ENCODE results near the gene CHST12. TPM values are rescaled to one million over a fixed set of nuclear protein-coding genes. Genes with fewer than 3 reads are reported as not detected.
"Not testable (repeated sequence)": the region's sequence is repeated elsewhere in the genome, so short reads cannot be mapped to it uniquely, and the experiment has no call there.

Gene CHST12
- total RNA-seq, 2 experiments from 2014 or later, result 70.8 to 103 TPM

GRCh38 chr7:2371329-2371728, 32.1 kb upstream of the CHST12 start:
- H3K4me1 Mint-ChIP-seq, result peaks cover under 1% of the 10 kb centered on the region
- peaks cover 70% of the 10 kb centered on the region for H3K36me3 Mint-ChIP-seq

GRCh38 chr7:2372724-2373123, 30.7 kb upstream of the CHST12 start:
- no peaks in the 10 kb centered on the region for H3K27me3 Mint-ChIP-seq
- peaks cover 68% of the 10 kb centered on the region for H3K36me3 Mint-ChIP-seq
- no peak for DNase-seq
- H3K27ac Mint-ChIP-seq, result no peak overlapping the region
- no peak for ATAC-seq
- H3K4me3 Mint-ChIP-seq, result no peak overlapping the region
- peaks cover 6% of the 10 kb centered on the region for H3K4me1 Mint-ChIP-seq
- CTCF ChIA-PET, result no interaction called here
- H3K9me3 Mint-ChIP-seq (ENCODE audit: low read depth), result no peaks in the 10 kb centered on the region

More at GRCh38 chr7:2371329-2371728, 32.1 kb upstream of the CHST12 start:
- H3K27me3 Mint-ChIP-seq, result no peaks in the 10 kb centered on the region
- DNase-seq (no peak), ATAC-seq (no peak)
- no peak overlapping the region for H3K27ac Mint-ChIP-seq
- H3K9me3 Mint-ChIP-seq (ENCODE audit: low read depth), result no peaks in the 10 kb centered on the region
- CTCF ChIA-PET, result no interaction called here
- H3K4me3 Mint-ChIP-seq, result no peak overlapping the region

GRCh38 chr7:2373124-2373556, 30.3 kb upstream of the CHST12 start:
- H3K4me3 Mint-ChIP-seq, result no peak overlapping the region
- CTCF ChIA-PET, result no interaction called here
- H3K9me3 Mint-ChIP-seq (ENCODE audit: low read depth), result no peaks in the 10 kb centered on the region
- DNase-seq (no peak), ATAC-seq (no peak)
- H3K4me1 Mint-ChIP-seq, result peaks cover 6% of the 10 kb centered on the region
- peaks cover 70% of the 10 kb centered on the region for H3K36me3 Mint-ChIP-seq
- no peaks in the 10 kb centered on the region for H3K27me3 Mint-ChIP-seq
- H3K27ac Mint-ChIP-seq, result no peak overlapping the region

- H3K27me3 Mint-ChIP-seq, result no peaks in the 10 kb centered on the region
- CTCF ChIA-PET, result no interaction called here
- no peak overlapping the region for H3K27ac Mint-ChIP-seq
- peaks cover 73% of the 10 kb centered on the region for H3K36me3 Mint-ChIP-seq
- H3K4me1 Mint-ChIP-seq, result peaks cover 6% of the 10 kb centered on the region
- ATAC-seq (no peak), DNase-seq (no peak)
- H3K9me3 Mint-ChIP-seq (ENCODE audit: low read depth), result no peaks in the 10 kb centered on the region
- H3K4me3 Mint-ChIP-seq, result no peak overlapping the region
Measured at GRCh38 chr7:2373646-2374045, 29.8 kb upstream of the CHST12 start.

DNA sequence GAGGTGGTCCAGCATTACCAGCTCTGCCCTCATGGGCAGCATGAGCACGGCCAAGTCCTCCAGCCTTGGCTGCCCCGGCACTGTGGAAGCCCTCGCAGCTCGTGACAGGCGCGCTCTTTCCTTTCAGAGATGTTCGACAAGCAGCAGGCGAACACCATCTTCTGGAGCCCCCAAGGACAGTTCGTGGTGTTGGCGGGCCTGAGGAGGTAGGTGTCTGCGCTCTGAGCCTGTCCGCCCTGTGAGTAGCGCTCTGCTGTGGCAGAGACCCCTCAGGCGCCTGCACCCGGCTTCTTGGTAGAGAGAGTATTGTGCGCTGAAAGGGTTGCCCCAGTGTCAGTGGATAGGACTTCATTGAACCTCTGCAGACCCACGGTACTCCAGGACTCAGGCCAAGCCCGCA, 29.0 kb upstream of the CHST12 start:
- CTCF ChIA-PET, result no interaction called here
- Mint-ChIP-seq H3K4me3 (no peak overlapping the region), H3K36me3 (peaks cover 72% of the 10 kb centered on the region), H3K27me3 (no peaks in the 10 kb centered on the region), H3K4me1 (peaks cover 6% of the 10 kb centered on the region), H3K9me3 (ENCODE audit: low read depth) (no peaks in the 10 kb centered on the region), H3K27ac (no peak overlapping the region)
- no peak for ATAC-seq
- DNase-seq, result no peak

DNA sequence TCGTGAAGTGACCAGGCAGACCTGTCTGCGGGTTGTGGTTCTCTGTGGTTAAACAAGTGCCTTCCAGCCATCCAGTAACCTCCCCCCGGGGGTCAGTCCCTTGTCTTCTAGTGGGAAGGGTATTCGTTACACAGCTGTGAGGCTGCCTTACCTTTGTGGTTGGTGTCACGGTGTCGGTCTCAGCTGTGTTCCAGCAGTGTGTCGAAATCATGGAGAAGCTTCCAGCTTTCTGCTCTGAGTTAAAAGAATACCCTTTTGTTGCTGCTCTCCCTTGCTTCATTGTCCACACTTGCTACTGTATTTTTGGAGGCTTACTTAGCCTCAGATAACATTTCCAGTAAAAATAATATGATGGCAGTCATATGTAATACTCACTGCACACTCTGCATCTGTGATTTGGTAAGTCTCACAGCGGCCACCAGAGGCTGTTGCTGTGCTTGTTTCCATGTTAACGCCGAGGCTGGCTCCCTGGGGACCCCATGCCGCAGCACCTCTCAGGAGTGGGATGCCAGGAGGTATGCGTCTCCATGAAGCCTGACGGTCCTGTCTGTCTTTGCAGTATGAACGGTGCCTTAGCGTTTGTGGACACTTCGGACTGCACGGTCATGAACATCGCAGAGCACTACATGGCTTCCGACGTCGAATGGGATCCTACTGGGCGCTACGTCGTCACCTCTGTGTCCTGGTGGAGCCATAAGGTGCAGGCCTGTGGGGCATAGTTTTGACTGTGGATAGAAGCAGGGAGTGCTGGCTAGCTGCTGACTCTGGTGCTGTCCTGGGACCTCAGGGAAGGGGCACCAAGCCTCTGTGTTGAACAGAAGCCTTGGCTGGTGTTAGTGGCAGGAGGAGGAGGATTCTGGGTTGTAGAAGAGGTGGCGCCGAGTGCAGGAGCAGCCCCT, 28.3 kb upstream of the CHST12 start:
- Mint-ChIP-seq H3K27me3 (no peaks in the 10 kb centered on the region), H3K27ac (no peak overlapping the region), H3K36me3 (peaks cover 73% of the 10 kb centered on the region), H3K4me3 (no peak overlapping the region), H3K4me1 (peaks cover 6% of the 10 kb centered on the region), H3K9me3 (ENCODE audit: low read depth) (no peaks in the 10 kb centered on the region)
- CTCF ChIA-PET, result interaction anchor here (1.1 kb wide), 1 partner anchor 10 kb away, joined by 3 read pairs; no protein-coding TSS in a partner anchor
- no peak for DNase-seq
- no peak for ATAC-seq

DNA sequence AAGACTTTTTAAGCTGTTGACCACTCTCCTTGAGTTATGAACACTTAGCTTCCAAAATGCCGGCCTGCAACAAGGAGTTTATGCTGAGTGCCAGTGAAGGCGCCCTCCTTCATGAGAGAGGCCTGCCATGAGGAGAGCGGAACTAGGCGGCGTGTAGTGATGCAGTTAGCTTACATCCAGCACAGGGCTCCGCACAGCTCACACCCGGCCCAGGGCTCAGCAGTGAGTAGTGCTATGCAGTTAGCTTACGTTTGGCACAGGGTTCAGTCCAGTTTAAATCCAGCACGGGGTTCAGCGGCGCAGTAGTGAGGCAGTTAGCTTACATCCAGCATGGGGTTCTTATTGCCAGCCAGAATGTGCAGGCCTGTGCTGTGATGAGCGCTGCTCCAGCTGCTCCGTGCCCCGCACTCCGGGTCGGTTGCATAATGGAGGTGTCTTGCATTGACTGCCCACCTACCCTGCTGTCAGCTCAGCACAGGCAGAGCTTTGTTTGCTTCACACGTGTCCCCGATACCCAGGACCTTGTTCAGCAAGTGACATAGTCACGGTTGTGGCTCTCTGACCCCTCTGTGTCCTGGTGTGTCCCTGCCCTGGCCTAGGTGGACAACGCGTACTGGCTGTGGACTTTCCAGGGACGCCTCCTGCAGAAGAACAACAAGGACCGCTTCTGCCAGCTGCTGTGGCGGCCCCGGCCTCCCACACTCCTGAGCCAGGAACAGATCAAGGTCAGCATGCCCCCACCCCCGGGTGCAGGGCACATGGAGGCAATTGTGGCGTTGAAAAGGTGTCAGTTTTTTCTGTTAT, 26.9 kb upstream of the CHST12 start:
- CTCF ChIA-PET, result interaction anchor here (1.1 kb wide), 1 partner anchor 11 kb away, joined by 3 read pairs; no protein-coding TSS in a partner anchor
- no peaks in the 10 kb centered on the region for H3K9me3 Mint-ChIP-seq (ENCODE audit: low read depth)
- H3K36me3 Mint-ChIP-seq, result peaks cover 77% of the 10 kb centered on the region
- H3K27me3 Mint-ChIP-seq, result no peaks in the 10 kb centered on the region
- peaks cover 6% of the 10 kb centered on the region for H3K4me1 Mint-ChIP-seq
- H3K4me3 Mint-ChIP-seq, result no peak overlapping the region
- ATAC-seq (no peak), DNase-seq (no peak)
- no peak overlapping the region for H3K27ac Mint-ChIP-seq

DNA sequence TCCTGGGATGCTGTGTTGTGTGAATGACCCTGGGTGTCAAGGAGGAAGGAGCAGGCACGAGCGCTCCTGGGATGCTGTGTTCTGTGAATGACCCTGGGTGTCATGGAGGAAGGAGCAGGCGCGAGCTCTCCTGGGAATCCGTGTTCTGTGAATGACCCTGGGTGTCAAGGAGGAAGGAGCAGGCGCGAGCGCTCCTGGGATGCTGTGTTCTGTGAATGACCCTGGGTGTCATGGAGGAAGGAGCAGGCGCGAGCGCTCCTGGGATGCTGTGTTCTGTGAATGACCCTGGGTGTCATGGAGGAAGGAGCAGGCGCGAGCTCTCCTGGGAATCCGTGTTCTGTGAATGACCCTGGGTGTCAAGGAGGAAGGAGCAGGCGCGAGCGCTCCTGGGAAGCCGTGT, 25.9 kb upstream of the CHST12 start:
- H3K36me3 Mint-ChIP-seq, result peaks cover 68% of the 10 kb centered on the region
- DNase-seq; CTCF ChIA-PET; ATAC-seq; H3K27me3 Mint-ChIP-seq; H3K4me3 Mint-ChIP-seq; H3K9me3 Mint-ChIP-seq (ENCODE audit: low read depth); H3K4me1 Mint-ChIP-seq; H3K27ac Mint-ChIP-seq: not testable (repeated sequence)

DNA sequence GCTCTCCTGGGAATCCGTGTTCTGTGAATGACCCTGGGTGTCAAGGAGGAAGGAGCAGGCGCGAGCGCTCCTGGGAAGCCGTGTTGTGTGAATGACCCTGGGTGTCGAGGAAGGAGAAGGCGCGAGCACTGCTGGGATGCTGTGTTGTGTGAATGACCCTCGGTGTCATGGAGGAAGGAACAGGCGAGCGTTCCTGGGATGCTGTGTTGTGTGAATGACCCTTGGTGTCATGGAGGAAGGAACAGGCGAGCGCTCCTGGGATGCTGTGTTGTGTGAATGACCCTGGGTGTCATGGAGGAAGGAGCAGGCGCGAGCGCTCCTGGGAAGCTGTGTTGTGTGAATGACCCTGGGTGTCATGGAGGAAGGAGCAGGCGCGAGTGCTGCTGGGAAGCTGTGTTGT, 25.3 kb upstream of the CHST12 start:
- H3K4me3 Mint-ChIP-seq; H3K9me3 Mint-ChIP-seq (ENCODE audit: low read depth); H3K27me3 Mint-ChIP-seq; CTCF ChIA-PET; H3K27ac Mint-ChIP-seq; DNase-seq; H3K4me1 Mint-ChIP-seq; ATAC-seq: not testable (repeated sequence)
- peaks cover 63% of the 10 kb centered on the region for H3K36me3 Mint-ChIP-seq

DNA sequence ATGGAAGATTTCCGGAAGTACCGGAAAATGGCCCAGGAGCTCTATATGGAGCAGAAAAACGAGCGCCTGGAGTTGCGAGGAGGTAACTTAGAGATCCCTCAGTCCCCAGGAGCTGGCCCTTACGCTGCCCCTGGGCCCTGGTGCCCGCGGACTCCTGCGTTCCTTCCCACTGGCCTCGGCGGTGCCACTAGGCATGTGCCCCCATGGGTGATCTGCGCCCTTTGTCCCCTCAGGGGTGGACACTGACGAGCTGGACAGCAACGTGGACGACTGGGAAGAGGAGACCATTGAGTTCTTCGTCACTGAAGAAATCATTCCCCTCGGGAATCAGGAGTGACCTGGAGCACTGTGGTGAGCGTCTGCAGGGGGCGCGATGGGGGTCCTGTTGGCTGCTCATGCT, 24.2 kb upstream of the CHST12 start:
- no peak overlapping the region for H3K27ac Mint-ChIP-seq
- no peaks in the 10 kb centered on the region for H3K27me3 Mint-ChIP-seq
- CTCF ChIA-PET, result interaction anchor here (1.6 kb wide), 1 partner anchor 90 kb away, joined by 6 read pairs; no protein-coding TSS in a partner anchor
- peaks cover 6% of the 10 kb centered on the region for H3K4me1 Mint-ChIP-seq
- H3K36me3 Mint-ChIP-seq, result peaks cover 56% of the 10 kb centered on the region
- H3K4me3 Mint-ChIP-seq, result no peak overlapping the region
- DNase-seq (no peak), ATAC-seq (no peak)
- no peaks in the 10 kb centered on the region for H3K9me3 Mint-ChIP-seq (ENCODE audit: low read depth)

DNA sequence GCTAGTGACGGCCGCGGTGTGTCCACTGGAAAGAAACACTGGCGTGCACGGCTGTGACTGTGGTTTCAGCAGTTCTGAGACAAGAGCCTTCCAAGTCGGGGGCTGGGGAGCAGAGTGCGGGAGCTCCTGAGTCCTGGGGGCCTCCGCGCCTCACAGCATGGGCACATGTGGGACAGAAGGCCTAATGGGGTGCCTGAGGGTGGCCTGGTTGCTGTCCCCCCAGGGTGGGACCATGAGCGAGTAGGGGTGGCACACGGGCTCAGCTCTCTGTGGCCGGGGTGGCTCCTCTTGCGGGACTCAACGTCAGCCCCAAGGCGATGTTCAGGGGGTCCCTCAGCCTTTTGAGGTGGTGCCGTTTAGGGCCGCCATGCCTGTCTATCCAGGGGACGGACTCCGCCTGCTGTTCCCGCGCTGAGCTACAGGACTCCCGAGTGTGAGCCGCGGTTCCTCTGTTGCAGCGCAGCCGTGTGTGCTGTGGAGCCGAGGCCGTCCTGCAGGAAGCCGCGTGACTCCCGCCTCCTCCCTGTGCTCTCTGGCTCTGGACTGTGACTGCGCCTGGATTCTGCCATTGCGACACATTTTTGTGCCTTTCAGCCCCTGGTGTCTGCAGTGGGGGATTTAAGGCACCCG, 23.5 kb upstream of the CHST12 start:
- Mint-ChIP-seq H3K4me1 (peaks cover 6% of the 10 kb centered on the region), H3K9me3 (ENCODE audit: low read depth) (no peaks in the 10 kb centered on the region), H3K4me3 (no peak overlapping the region), H3K36me3 (peaks cover 52% of the 10 kb centered on the region), H3K27me3 (no peaks in the 10 kb centered on the region), H3K27ac (no peak overlapping the region)
- DNase-seq, result no peak
- CTCF ChIA-PET, result interaction anchor here (1.6 kb wide), 1 partner anchor 89 kb away, joined by 6 read pairs; no protein-coding TSS in a partner anchor
- no peak for ATAC-seq

GRCh38 chr7:2380461-2380860, 22.9 kb upstream of the CHST12 start:
- peaks cover 47% of the 10 kb centered on the region for H3K36me3 Mint-ChIP-seq
- H3K4me3 Mint-ChIP-seq, result no peak overlapping the region
- no peak for ATAC-seq
- H3K4me1 Mint-ChIP-seq, result peaks cover 6% of the 10 kb centered on the region
- H3K27me3 Mint-ChIP-seq, result no peaks in the 10 kb centered on the region
- DNase-seq, result no peak
- CTCF ChIA-PET, result interaction anchor here (1.6 kb wide), 1 partner anchor 88 kb away, joined by 6 read pairs; no protein-coding TSS in a partner anchor
- no peaks in the 10 kb centered on the region for H3K9me3 Mint-ChIP-seq (ENCODE audit: low read depth)
- H3K27ac Mint-ChIP-seq, result no peak overlapping the region

- Mint-ChIP-seq H3K27me3 (no peaks in the 10 kb centered on the region), H3K36me3 (peaks cover 39% of the 10 kb centered on the region), H3K27ac (no peak overlapping the region), H3K4me1 (peaks cover 6% of the 10 kb centered on the region), H3K9me3 (ENCODE audit: low read depth) (no peaks in the 10 kb centered on the region), H3K4me3 (no peak overlapping the region)
- CTCF ChIA-PET, result no interaction called here
- no peak for ATAC-seq
- no peak for DNase-seq
Measured at GRCh38 chr7:2381227-2381626, 22.2 kb upstream of the CHST12 start.
